Cardiac fibroblast (primary cell): ENCODE measurements around the gene ACBD5.
A peak's percentile ranks its signal among the peaks of the same experiment; 100 is the strongest.

ENCODE experiments used
- DNase-seq, 2 donors: peaks; one replicate each; pipeline versions ENCODE4 v3.0.0 to v3.0.0-alpha.2; 2010; ENCODE audit warnings: low read depth in 2 of 2
- H3K4me3 ChIP-seq, 2 donors: replicated peaks in 1 of 2; 1 replicate in 1 of 2; 2 replicates in 1 of 2; pipeline ENCODE4 v1.5.1; 2011; ENCODE audit warnings: low read depth in 2 of 2, low read length in 2 of 2, mild to moderate bottlenecking in 2 of 2, moderate library complexity in 1 of 2
- TF ChIP-seq, protein P1 (sequence below): IDR thresholded peaks from one replicate; pipeline ENCODE4 v1.5.1; 2011; ENCODE audit warnings: low read depth, mild to moderate bottlenecking, low read length, inconsistent platforms

ACBD5 gene

DNA sequence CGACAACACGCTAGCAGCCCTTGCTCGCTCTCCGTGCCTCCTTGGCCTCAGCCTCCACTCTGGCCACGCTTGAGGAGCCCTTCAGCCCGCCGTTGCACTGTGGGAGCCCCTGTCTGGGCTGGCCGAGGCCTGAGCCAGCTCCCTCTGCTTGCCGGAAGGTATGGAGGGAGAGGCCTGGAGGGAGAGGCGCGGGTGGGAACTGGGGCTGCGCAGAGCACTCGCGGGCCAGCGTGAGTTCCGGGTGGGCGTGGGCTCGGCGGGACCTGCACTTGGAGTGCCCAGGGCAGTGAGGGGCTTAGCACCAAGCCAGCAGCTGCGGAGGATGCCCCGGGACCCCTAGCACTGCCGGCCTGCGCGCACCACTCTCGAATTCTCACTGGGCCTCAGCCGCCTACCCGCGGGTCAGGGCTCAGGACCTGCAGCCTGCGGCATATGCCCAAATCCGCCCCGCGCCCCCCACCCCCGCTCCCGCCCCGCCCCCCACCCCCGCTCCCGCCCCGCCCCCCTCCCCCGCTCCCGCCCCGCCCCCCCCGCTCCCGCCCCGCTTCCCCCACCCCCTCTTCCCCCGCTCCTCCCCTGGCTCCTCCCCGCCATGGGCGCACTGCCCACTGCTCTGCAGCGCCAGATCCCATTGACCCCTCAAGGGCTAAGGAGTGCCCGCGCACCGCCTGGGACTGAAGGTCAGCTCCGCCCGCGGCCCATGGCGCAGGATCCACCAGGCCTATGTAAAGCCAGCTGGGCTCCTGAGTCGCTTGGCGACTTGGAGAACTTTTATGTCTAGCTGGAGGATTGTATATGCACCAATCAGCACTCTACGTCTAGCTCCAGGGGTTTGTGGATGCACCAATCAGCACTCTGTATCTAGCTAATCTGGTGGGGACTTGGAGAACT, 15.9 kb upstream of the ACBD5 start:
- no peak for DNase-seq
- no peak overlapping the region for H3K4me3 ChIP-seq
- TF ChIP-seq, protein P1, sequence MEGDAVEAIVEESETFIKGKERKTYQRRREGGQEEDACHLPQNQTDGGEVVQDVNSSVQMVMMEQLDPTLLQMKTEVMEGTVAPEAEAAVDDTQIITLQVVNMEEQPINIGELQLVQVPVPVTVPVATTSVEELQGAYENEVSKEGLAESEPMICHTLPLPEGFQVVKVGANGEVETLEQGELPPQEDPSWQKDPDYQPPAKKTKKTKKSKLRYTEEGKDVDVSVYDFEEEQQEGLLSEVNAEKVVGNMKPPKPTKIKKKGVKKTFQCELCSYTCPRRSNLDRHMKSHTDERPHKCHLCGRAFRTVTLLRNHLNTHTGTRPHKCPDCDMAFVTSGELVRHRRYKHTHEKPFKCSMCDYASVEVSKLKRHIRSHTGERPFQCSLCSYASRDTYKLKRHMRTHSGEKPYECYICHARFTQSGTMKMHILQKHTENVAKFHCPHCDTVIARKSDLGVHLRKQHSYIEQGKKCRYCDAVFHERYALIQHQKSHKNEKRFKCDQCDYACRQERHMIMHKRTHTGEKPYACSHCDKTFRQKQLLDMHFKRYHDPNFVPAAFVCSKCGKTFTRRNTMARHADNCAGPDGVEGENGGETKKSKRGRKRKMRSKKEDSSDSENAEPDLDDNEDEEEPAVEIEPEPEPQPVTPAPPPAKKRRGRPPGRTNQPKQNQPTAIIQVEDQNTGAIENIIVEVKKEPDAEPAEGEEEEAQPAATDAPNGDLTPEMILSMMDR = no peak

DNA sequence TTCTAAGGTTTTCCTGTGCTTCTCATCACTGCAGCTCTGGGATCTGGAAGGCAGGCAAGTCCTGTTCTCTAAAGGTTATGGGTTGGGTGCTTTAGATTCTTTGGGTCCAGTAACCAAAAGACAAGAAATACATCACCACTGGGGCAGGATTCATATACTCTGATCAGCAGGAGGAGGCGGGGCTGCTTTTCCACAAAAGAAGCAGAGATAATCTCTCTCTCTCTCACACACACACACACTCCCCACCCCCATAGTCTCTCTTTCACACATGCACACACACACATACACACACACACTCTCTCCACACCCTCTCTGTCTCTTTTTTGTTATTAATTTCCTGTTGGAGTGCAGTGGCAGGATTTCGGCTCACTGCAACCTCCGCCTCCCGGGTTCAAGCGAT, 13.0 kb upstream of the ACBD5 start:
- H3K4me3 ChIP-seq = no peak overlapping the region
- TF ChIP-seq, protein P1 = no peak
- DNase-seq = no peak

DNA sequence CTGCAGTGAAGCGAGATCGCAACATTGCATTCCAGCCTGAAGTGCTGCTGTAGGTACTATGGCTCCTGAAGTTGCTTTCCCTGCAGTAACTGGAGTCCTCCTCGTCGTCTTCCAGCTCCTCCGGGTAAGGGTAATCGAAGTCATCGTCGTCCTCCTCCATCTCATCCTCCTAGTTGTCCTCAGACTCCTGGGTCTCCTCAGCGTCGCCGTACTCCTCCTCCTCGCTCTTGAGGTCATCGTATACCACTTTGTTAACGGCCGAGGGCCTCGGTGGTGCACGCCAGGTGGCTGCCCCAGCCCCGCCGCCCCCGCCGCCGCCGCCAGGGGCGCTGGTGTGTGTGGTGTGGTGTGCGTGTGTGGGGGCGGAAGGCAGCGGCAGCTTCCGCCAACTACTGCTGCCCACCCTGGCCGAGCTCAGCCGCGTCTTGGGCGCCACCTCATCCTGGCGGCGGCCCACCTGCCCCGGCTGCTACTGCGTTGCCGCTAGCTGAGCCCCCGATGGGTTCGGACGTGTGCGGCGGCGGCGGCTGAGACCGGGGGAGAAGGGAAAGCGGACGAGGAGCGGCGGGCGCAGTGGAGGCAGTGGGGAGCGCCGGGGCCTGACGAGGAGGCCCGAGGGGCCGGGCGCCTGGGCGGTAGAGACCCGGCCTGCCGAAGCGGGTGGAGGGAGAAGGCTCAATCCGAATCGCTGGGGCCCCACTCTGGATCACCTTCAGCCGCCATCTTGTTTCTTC, 11.8 kb upstream of the ACBD5 start:
- peak overlapping the region; percentile 48 to 64 for H3K4me3 ChIP-seq
- TF ChIP-seq, protein P1 = peak; percentile 18
- peak; percentile 58 to 73 for DNase-seq

DNA sequence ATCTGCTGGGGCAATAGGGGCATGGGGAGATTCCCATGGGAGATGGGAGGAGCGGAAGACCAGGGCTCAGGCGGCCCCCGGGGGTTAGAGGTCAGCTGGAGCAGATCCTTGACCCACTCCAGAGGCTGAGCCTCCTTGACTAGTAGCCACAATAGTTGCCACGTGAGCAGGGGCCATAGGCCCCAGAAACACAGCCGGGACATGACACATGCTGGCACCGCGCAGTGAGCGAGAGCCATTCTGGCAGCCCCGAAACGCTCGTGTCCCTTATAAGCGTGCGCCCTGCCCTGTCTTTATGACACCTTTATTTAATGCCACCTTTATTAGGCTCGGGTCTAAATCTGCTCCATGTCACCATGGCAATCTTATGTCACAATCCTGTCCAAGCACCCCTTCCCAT, 11.0 kb upstream of the ACBD5 start:
- H3K4me3 ChIP-seq = no peak overlapping the region
- TF ChIP-seq, protein P1 = no peak
- DNase-seq = no peak

DNA sequence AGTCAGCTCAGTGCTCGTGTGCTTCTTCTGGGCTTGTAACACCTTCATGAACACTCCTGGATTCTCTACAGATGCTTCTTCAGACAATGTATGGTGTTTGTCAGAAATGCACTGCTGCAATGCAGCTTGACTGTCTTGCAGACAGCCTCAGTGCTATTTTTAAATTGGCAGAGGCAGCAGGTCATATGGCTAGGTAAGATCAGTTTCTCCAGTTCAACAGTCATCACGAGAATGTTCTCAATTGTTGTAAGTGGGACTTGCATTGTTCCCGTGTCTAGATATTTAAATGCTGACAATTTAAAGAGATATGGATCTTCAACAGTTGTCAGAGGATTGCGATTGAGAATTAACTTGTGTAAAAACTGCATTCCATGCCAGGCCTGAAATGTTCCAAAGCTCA, 7.6 kb upstream of the ACBD5 start:
- no peak for DNase-seq
- TF ChIP-seq, protein P1 = no peak
- H3K4me3 ChIP-seq = no peak overlapping the region

DNA sequence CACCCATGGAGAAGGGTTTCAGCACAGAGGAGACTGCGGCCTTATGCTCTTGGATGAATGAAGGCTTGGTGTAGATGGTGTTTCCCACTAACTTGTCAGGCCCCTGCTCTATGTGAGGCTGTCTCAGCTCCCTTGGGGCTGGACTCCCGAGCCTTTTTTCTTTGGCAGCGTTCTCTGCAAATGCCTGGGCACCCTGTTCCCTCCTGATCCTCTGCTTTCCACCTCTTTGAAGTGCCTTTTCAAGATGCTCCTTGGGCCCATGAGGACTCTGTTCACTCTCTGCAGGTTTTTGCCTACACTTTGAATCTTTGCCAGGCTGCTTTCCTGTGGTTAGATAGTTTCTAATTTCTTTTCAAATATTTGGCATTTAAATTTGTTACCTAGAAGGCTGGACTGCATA, 6.8 kb upstream of the ACBD5 start:
- TF ChIP-seq, protein P1 = no peak
- no peak for DNase-seq
- H3K4me3 ChIP-seq = no peak overlapping the region
